ENCODE data around the gene SDCBP2.
"Not testable (repeated sequence)": the region's sequence is repeated elsewhere in the genome, so short reads cannot be mapped to it uniquely, and the experiment has no call there.

Gene SDCBP2

DNA sequence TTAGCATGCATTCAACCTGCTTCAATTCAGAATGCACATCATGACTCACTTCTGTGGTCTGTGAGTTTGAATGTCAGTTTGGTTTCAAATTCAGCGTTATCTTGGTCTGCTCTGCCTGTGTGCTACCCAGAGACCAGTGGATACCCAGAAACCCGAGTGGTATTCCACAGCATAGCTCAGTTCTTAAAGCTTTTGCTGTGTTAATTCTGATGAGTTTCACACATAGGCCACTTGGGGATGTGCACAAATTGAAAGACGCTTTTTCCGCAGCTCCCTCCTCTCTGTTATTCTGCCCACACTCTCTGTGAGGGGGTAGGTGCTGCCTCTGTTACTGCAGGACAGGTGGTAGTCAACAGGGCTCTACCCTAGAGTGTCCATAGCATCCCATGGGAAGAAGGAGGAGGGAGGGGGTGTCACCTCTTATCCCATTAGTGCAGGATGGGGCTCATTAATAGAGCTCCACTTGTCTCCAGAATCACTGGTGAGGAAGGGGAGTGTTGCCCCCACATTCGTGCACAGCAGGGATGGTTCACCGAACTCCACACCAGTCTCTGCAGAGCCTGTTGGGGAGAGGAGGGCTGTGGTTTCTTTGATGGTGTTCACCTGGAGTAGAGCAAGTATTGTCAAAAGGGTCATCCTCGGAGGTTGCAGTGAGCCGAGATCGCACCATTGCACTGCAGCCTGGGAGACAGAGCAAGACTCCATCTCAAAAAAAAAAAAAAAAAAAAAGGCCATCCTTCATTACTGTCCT, 29.2 kb upstream of the SDCBP2 start:
- ATAC-seq = peak; percentile 98 to 99

DNA sequence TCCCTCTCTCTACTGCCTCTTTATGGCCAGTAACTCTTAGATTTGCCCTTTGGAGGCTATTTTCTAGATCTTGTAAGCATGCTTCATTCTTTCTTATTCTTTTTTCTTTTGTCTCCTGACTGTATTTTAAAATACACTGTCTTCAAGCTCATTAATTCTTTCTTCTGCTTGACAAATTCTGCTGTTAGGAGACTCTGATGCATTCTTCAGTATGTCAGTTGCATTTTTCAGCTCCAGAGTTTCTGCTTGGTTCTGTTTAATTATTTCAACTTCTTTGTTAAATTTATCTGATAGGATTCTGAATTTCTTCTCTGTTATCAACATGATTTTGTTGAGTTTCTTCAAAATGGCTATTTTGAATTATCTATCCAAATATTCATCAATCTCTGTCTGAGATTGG, 25.0 kb upstream of the SDCBP2 start:
- ATAC-seq = no peak

DNA sequence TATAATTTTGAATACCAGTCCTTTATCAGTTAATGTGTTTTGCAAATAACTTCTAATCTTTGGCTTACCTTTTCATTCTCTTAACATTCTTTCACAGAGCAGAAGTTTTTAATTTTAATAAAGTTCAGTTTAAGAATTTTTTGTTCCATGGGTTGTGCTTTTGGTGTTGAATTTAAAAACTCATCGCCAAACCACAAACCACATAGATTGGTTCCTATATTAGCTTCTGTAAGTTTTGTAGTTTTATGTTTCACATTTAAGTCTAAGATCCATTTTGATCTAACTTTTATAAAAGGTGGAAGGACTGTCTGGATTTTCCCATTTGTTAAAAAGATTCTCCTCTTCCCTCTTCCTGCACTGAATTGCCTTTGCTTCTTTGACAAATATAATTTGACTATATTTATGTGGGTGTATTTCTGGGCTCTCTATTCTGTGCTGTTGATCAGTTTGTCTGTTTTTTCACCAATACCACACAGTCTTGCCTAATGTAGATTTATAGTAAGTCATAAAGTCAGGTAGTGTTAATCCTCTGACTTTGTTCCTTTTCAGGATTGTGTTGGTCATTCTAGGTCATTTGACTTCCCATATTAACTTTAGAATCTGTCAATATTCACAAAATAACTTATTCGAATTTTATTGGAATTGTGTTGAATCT, 17.5 kb upstream of the SDCBP2 start:
- ATAC-seq = no peak

DNA sequence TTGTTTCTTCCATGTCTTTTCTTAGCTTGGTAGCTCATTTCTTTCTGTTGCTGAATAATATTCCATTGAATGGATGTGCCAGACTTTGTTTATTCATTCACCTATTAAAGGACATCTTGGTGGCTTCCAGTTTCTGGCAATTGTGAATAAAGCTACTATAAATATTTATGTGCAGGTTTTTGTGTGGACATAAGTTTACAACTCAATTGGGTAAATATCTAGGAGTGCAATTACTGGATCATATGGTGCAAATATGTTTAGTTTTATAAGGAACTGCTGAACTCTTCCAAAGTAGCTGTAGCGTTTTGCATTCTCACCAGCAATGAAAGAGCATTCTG, 16.8 kb upstream of the SDCBP2 start:
- ATAC-seq = no peak

DNA sequence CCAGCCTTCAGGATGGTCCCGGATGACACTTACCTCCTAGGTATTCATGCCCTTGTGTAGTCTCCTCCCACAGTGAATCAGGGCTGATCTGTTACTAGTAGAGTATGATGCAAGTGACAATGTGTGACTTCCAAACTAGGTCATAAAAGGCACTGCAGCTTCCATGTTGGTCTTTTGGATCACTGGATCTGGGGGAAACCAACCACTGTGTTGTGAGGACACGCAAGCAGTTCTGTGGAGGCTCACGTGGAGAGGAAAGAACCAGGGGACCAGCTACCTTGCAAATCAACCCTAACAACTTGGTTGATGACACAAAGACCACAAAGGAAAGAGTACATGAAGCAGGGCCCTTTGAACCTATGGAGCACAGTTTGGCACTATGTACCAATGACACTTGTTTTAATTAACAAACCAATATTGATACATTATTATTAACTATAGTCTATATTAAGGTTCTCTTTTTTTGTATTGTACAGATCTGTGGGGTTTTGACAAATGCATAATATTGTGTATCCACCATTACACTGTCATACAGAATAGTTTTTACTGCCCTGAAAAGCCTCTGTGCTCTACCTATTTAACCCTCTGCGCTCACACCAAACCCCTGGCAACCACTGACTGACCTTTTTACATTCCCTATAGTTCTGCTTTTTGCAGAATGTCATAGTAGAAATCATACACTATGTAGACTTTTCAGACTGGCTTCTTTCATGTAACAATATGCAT, 16.3 kb upstream of the SDCBP2 start:
- ATAC-seq = no peak

DNA sequence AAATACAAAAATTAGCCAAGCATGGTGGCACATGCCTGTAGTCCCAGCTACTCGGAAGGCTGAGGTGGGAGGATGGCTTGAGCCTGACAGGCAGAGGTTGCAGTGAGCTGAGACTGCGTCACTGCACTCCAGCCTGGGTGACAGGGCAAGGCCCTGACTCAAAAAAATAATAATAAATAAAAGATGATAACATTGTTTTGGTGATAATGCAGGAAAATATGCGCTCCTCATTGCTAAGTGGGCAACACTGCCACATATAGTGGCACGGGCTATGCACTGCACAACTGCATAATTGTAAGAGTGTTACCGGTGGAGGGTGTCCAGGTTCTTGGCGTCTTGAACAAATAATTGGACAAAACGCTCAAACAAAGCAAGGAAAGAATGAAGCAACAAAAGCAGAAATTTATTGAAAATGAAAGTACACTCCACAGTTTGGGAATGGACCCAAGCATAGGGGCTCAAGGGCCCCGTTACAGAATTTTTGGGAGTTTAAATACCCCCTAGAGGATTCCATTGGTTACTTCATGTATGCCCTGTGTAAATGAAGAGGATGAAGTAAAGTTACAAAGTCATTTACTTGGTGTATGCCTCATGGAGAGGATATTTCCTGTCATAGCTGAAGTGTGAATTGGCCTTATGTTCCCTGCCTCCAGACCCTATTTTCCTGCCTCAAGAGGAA, 14.6 kb upstream of the SDCBP2 start:
- ATAC-seq = not testable (repeated sequence)

DNA sequence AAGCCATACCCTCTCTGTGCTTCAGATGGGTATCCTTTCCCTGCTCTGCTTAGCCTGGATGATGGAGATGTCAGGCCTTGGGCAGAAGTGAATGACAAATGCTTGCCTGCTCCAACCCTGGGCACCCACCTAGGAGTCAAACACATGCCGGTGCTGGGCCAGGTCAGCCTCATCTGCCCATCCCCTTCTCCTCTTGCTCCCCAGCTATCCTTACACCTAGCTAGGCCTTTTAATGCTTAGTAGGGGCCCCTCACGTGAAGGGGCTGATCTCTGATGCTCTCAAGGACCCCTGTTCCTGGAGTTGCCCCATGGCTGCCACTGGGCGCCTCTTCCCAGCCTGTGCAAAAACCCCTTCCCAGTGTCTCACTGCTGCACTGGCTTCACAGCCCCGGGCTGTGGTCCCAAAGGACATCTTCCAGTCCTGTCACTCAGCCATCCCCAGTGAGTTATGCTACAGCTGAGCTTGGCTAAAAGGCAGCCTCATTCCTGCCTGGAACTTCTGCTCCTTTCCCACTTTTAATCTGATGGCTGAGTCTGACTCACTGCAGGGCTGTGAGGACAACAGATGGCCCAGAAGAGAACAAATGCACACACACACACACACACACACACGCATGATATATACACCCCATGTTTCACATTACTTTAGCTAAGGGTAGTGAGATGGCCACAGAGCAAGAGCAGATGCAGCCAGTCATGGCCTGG, 12.8 kb upstream of the SDCBP2 start:
- ATAC-seq = no peak

DNA sequence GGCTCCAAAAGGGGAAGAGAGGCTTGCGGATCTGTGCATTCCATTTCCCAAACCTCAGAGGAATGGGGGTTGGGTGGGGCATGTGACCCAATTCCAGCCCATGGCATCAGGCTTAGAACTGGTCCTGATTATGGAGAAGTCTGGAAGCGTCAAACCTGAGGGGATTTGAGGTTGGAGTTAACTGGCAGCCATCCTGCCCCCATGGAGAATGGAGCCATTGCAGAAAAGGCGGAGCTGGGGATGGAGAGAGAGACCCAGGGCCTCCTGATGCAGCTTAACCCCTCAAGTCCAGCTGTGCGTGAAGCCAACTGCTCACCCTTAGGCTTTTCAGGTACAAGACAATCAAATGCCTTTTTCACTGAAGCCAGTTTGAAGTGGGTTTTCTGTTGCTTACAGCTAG, 9.9 kb upstream of the SDCBP2 start:
- no peak for ATAC-seq

DNA sequence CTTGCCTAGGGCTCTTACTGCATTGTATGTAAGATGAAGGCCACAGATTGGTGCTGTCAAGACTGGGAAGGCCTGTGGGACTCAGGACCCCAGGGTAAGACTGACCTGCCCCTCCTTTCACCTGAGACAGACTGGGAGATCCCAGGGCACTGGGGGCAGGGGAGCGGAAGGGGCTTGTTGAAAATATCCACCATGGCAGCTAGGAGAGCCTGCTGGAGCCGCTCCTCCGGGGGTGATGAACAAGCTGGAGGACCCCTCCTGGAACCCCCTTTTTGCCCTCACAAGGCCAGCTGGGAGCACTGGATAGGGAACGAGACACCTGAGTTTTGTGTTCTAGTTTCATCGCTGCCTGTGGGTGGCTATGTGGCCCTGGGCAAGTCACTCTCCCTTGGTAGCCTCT, 9.2 kb upstream of the SDCBP2 start:
- ATAC-seq = no peak

DNA sequence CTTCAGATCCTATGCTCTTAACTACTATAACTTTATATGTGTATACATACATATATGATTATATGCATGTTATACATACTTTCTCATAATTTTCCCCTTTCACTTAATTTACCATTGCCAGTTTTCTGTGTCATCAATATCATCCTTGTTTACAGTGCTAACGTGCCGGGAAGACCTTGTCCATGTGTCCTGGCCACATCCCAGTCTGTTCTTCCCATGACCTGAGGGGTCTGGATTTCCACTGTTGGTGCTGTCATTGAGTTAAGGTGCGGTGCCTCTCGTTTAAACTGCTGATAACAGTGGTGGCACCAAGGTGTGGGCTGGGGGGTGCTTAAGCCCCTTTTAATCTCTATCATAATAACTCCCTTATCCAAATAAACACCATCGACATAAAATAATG, 8.5 kb upstream of the SDCBP2 start:
- no peak for ATAC-seq

DNA sequence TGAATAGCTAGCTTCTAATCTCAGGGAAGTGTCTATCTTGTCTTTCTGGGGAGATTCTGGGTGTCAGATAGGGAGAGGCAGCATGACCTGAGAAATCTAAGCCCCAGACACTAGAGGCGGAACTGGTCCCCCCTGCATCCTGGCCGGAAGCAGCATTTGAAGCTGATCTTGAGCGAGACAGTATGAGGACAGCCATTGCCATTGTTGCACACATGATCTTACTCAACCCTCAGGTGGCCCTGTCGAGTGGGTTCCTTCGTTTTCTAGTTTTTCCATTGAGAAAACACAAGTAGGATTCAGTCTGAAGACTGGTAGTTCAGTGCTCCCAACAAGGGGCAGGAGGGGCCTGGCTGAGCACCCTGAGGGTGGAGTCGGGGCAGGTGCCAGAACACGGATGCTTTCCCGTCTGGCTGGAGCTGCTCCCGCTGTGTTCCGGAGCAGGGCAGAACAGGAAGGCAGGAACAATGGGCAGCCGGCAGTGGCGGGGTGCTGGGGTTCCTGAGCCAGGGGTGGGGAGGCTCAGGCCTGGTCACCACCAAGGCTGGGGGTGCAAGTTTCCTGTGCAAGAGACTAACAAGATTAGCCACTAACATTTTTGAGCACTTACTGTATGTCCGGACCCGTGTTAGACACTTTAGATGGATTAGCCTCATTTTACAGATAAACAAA, 7.9 kb upstream of the SDCBP2 start:
- ATAC-seq = no peak

DNA sequence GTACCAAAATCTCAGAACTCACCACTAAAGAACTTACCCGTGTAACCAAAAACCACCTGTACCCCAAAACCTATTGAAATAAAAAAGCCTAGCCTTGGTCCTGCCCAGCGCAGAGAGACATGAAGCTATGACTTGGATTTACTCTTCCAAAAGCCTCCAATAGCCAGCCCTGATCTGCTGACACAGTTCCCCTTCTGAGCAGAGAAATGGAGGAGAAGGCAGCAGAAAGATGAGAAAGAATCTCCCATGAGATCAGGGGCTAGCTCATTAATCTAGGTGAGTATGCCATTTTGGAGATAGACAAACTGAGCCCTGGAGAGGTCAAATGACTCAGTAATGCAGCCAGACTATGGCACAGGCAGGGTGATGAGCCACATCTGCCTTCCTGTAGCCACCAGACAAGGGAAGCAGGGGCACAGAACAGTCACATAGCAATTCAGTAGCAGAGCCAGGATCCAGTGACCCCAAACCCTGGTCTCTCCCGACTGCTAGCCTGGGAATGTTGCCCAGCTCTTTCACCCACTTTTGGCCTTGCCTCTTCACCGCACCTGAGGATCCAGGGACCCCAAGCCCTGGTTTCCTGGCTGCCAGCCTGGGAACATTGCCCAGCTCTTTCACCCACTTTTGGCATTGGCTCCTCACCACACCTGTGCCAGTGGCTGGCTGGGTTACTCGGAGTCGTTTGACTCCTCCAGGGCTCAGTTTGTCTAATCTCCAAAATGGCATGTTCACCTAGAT, 7.2 kb upstream of the SDCBP2 start:
- ATAC-seq = peak; percentile 77 to 82

DNA sequence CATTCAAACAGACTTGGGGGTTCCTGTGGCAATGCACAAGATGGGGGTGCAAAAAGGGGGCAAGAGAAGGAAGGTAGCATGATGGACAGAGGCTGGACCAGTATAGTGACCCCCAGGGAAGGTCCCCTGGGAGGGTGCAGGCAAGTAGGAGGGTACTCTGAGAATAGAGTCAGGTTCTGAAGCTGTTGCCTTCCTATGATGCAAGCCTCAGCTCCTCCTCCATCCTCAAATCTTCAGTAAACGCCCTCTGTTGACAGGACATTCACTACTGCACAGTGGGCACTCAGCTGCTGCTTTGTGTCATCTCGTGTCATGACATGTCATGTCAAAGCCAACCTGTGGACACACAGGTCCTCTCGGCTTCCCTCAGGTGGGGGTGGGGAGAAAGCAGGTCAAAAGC, 5.8 kb upstream of the SDCBP2 start:
- no peak for ATAC-seq

DNA sequence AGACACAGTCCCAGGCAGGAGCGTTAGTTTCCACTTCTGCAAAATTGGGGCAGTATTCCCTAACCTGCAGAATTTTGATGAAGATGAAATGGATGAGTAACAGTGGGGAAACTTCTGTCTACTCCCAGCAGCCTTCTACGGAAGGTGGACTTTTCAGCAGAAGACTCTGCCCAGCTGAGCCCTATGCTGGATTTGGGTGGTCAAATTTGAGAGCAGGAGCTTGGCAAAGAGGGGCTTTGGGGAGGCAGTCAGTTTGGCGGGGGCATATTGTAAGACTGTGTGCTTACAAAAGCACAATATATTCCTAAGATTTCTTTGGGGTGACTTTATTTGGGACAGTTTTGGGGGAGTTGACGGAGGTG, 5.4 kb upstream of the SDCBP2 start:
- ATAC-seq = no peak

DNA sequence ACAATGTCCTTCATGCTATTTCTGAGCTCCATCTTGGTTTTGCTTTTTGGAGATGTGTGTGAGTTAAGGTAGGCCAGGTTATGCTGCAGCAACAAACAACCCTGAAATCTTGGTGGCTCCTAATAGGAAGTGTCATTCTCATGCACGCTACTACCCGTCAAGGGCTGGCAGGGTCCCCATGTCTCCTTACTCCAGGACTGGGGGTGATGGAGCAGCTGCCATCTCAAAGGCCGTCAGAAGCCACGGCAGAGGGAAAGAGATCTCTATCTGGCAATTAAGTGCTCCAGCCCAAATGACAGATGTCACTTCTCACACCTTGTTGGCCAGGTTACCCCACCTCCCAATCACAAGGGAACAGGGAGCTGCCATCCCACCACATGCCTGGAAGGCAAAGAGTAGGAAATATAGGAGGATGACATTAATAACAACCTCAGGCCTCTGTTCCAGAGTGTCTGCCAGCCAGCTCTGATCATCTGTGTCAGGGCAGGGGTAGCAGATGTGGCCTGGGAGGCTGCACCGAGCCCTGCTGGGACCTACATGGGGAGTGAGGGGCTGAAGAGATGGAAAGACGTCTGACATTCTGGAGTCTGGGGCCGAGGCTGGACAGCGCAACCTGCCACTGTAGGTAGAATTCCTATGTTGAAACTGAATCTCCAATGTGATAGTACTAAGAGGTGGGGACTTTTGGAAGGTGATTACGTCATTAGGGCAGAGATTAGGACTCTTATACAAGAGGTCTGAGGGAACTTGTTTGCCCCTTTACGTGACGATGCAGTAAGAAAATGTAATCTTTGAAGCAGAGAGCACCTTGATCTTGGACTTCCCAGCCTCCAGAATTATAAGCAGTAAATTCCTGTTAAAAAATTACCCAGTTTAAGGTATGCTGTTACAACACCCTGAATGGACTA, 4.8 kb upstream of the SDCBP2 start:
- no peak for ATAC-seq

DNA sequence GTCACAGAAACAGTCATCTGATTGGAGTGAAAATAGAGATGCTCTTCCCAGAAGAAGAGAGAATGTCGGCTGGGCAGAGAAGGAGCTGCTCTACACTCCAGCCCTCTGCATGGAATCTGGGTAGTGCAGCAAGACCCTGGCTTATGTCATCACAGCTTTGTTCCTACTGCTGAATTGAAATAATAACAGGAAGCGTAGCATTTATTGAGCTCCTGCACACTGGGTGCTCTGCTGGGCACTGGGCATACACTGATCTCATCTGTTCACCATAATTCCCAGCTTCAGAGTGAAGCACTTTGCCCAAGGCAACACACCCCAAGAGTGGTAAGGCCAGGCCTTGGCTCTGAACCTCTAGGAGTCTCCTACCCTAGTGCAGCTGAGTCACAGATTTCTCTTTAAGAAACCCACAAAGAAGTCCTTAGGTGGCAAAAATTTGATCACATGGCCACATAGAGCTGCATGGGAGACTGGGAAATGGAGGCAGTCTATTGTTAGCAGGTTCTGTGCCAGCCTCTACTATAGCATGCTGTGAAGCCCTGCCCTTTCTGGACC, 3.9 kb upstream of the SDCBP2 start:
- no peak for ATAC-seq

DNA sequence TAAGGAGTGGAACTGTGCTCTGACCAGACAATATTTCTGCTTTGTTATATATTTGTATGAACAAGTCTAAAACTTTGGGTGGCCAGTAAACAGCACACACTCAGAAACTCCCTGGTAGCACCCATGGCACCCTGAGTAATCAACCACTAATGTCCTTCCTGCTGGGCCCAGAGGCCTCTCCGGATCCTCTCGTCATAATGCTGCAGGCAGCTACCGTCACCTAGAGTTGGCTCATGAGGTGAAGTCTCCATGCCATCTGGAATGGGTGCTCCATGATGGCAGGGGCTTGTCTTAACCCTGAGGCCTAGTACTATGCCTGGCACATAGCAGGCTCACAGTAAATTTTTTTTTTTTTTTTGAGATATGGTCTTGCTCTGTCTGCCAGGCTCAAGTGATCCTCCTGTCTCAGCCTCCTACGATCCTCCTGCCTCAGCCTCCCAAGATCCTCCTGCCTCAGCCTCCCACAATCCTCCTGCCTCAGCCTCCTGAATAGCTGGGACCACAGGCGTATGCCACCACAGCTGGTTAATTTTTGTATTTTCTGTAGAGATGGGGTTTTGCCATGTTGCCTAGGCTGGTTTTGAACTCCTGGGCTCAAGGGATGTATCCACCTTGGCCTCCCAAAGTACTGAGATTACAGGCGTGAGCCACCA, 3.0 kb upstream of the SDCBP2 start:
- no peak for ATAC-seq

DNA sequence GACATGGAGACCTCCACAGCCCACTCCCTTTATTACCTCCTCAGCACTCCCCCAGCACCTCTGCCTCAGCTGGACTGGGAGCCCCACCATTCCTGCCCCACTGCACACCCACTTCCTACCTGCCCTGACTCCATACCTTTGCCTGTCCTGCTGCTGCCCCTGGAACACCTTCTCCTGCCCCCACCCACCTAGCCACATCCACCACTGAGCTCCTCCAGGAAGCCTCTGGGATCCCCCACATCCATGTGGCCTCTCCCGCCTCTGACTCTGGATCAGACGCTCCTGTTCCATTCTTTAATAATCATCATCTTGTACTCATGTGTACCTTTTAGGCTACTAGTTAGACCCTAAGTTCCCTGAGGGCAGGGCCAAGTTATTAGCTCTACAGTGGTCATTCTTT, 2.2 kb upstream of the SDCBP2 start:
- ATAC-seq = no peak

DNA sequence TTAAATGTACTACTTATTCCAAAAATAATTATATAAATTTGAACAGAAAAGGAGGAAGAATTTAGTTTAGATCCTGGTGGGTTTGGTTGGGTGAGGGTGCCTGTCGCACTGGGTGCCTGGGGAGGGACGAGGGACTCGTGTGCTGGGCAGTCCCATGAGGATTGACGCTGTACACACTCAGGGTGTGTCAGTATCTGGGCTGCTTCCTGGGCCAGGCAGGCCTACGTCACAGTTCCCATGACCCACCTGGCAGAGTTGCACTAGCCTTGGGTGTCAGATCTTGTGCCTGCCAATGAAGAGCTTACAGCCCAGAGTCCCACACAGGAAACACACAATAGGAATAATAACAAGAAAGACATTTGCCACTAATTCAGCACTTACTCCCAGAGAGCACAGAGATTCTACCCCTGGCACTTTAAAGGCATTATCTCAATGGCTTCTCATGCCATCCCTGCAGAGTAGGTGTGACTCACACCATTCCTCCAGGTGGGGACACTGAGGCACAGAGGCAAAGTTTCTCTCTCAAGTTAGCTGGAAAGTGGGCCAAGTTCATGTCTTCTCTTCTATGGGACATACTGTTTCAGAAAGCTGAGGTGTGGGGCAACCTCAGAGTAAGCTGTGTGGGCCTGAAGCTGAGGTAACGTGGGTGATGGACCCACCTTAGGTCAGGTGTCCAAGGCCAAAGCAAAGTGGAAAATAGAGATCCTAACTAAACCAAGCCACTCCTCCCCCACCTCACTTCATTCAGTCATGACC, 1.3 kb upstream of the SDCBP2 start:
- peak in 1 of 2 donors; percentile 14 for ATAC-seq

Data from activated CD4-positive, CD25-positive, alpha-beta regulatory T cell treated with anti-CD3 and anti-CD28 coated beads, Interleukin-2, amount 50 U/mL, for 24 hours (primary cell).